SKM-1 (cell line): ENCODE results near the gene ERO1A.

Experiments
- DNase-seq: peaks from one replicate; lab custom pipeline; 2025; ENCODE audit not compliant: unreplicated experiment; lab: John Stamatoyannopoulos, UW

The ERO1A gene

GRCh38 chr14:52609445-52610044 is 85.8 kb downstream of the ERO1A start:
- no peak for DNase-seq

GRCh38 chr14:52607061-52607460 is 88.3 kb downstream of the ERO1A start:
- no peak for DNase-seq

- no peak for DNase-seq
Observed at GRCh38 chr14:52602131-52602530, 93.2 kb downstream of the ERO1A start.

DNA sequence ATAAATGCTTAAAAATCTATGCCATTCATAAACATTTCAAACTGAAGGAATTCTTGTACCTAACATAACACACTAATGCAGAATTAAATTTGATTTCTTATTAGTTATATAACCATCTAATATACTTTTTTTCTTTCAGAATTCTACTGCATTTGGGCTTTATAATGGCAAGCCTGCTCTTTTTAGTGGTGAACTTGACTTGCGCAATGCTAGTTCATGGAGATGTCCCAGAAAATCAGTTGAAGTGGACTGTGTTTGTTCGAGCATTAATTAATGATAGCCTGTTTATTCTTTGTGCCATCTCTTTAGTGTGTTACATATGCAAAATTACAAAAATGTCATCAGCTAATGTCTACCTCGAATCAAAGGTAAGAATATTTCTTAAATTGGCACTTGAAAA is 95.4 kb downstream of the ERO1A start:
- no peak for DNase-seq

DNA sequence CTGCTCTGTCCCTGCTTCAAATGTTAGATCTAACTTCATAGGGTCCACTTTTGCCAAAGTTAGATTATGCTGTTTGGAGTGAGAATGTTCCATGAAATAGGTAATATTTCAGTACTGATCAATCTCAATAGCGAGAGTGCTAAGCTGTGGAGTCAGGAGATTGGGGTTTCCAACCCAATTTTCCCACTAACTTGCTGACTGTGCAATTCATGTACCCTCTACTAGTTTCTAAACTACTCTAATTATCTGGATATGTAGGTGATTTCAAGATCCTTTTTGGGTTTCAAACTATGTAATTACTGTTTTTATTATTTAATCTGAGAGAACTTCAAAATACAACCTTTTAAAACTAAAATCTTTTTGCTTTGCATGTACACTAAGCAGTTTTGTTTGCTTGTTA is 96.8 kb downstream of the ERO1A start:
- DNase-seq: no peak

DNA sequence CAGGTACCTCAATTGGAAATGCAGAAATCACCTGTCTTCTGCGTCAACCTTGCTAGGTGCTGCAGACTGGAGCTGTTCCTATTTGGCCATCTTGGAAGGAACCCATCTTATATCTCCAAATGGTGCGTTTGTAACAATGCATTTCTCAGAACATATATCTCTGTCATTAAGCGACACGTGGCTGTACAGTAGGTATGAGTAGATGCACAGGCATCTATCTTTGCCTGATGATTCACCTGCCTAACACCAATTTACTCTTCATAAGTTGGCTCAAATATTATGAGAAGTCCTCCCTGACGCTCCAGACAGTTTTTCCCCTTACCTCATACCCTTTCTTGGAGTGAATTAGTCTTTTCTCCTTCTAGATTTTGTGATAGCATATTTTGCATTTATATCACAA is 98.5 kb downstream of the ERO1A start:
- no peak for DNase-seq

- no peak for DNase-seq
Observed at GRCh38 chr14:52596320-52596719, 99.0 kb downstream of the ERO1A start.

DNA sequence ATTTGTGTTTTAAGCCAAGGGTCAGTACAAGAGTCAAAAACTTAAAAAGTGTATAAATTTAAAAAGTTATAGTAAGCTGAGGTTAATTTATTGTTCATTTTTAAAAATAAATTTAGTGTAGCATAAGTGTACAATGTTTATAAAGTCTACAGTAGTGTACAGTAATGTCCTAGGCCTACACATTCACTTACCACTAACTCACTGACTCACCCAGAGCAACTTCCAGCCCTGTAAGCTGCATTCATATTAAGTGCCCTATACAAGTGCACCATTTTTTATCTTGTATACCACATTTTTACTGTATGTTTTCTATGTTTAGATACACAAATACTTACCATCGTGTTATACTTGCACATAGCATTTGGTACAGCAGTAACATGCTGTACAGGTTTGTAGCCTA is 105.0 kb downstream of the ERO1A start:
- DNase-seq: no peak
